B cell (primary cell): ENCODE data around the gene ALDOA. TPM values are rescaled to one million over a fixed set of nuclear protein-coding genes. Genes with fewer than 3 reads are reported as not detected.

ENCODE experiments used
- ATAC-seq: fragments of 200-7000 bp; cut with Tn5 transposase; one replicate; pipeline ENCODE4 v1.10.0; 2021; ENCODE audit warnings: low read depth, mild to moderate bottlenecking, moderate number of reproducible peaks, moderate library complexity
- CTCF ChIA-PET: fragments of 350-600 bp; sonication (Branson Sonifier 250); formaldehyde crosslinking; loops from one replicate; lab custom pipeline; 2021; ENCODE audit warnings: antibody characterized with exemption, inconsistent platforms; lab: Charles Lee
- POLR2A ChIA-PET: fragments of 350-600 bp; sonication (Branson Sonifier 250); formaldehyde crosslinking; loops from one replicate; lab custom pipeline; 2021; ENCODE audit warnings: antibody characterized with exemption; lab: Charles Lee
- DNase-seq: peaks from one replicate; pipeline ENCODE4 v3.0.0; 2013
- H2AFZ ChIP-seq: 2 replicates; pipeline ENCODE4 v1.6.1; 2012; ENCODE audit warnings: mild to moderate bottlenecking, low read depth, low read length; ENCODE audit not compliant: insufficient read depth, poor library complexity, severe bottlenecking
- H3K27ac ChIP-seq, 2 donors: 1 replicate in 1 of 2; 2 replicates in 1 of 2; pipeline ENCODE4 v1.5.1; 2012 to 2013; ENCODE audit warnings: low read length in 2 of 2, mild to moderate bottlenecking in 2 of 2, moderate library complexity in 1 of 2
- H3K27me3 ChIP-seq, 4 experiments: fragments of 200-600 bp in 1 of 4; sonication (generic) in 1 of 4; replicated peaks in 1 of 4; 1 replicate in 2 of 4; 2 replicates in 2 of 4; pipeline versions ENCODE4 v1.6.1 to v1.7.0; 2013 to 2016; ENCODE audit warnings: low read length in 3 of 4, mild to moderate bottlenecking in 2 of 4, mixed read lengths in 1 of 4, moderate library complexity in 1 of 4; ENCODE audit not compliant: insufficient read depth in 4 of 4, control insufficient read depth in 3 of 4; ENCODE audit errors: control extremely low read depth in 1 of 4
- H3K36me3 ChIP-seq, 2 experiments: replicated peaks in 1 of 2; 1 replicate in 1 of 2; 2 replicates in 1 of 2; pipeline versions ENCODE4 v1.6.1 to v1.7.1; 2013; ENCODE audit warnings: low read length in 1 of 2; ENCODE audit not compliant: insufficient read depth in 2 of 2, control insufficient read depth in 1 of 2; ENCODE audit errors: control extremely low read depth in 1 of 2, extremely low read depth in 1 of 2
- H3K4me1 ChIP-seq, 2 donors: fragments of 200-600 bp in 1 of 2; sonication (generic) in 1 of 2; 1 replicate in 1 of 2; 2 replicates in 1 of 2; pipeline versions ENCODE4 v1.5.1 to v1.6.1; 2013 to 2017; ENCODE audit warnings: low read length in 2 of 2; ENCODE audit not compliant: control insufficient read depth in 2 of 2, insufficient read depth in 2 of 2
- H3K4me2 ChIP-seq: replicated peaks from 2 replicates; pipeline ENCODE3; 2012; ENCODE audit warnings: mild to moderate bottlenecking, low read depth, low read length; ENCODE audit not compliant: poor library complexity, severe bottlenecking
- H3K4me3 ChIP-seq, 5 experiments: fragments of 200-600 bp in 1 of 5; sonication (generic) in 1 of 5; 1 replicate in 3 of 5; 2 replicates in 2 of 5; pipeline versions ENCODE4 v1.5.1 to v1.7.0; 2011 to 2016; ENCODE audit warnings: low read length in 4 of 5, mild to moderate bottlenecking in 4 of 5, low read depth in 2 of 5, control low read depth in 1 of 5, moderate library complexity in 1 of 5; ENCODE audit not compliant: insufficient read depth in 1 of 5; ENCODE audit errors: control extremely low read depth in 1 of 5, extremely low read depth in 1 of 5
- H3K79me2 ChIP-seq: fragments of 200-600 bp; sonication (generic); one replicate; pipeline ENCODE4 v1.6.0; 2016; ENCODE audit warnings: low read length; ENCODE audit not compliant: control insufficient read depth, insufficient read depth
- H3K9ac ChIP-seq: fragments of 200-600 bp; sonication (generic); 2 replicates; pipeline ENCODE4 v1.6.1; 2017; ENCODE audit warnings: mild to moderate bottlenecking, low read length, moderate library complexity
- H3K9me3 ChIP-seq, 3 donors: one replicate each; pipeline versions ENCODE4 v1.6.1 to v1.7.1; 2013; ENCODE audit warnings: low read length in 2 of 3; ENCODE audit not compliant: control insufficient read depth in 2 of 3, insufficient read depth in 1 of 3; ENCODE audit errors: control extremely low read depth in 1 of 3
- H4K20me1 ChIP-seq: 2 replicates; pipeline ENCODE4 v1.6.0; 2012; ENCODE audit warnings: mild to moderate bottlenecking, low read length; ENCODE audit not compliant: insufficient read depth, control insufficient read depth, poor library complexity, severe bottlenecking
- H3K27ac Mint-ChIP-seq: one replicate; pipeline ENCODE4 v1.8.0; 2021; ENCODE audit warnings: mixed read lengths
- H3K27me3 Mint-ChIP-seq: one replicate; pipeline ENCODE4 v1.8.0; 2021; ENCODE audit warnings: mixed read lengths
- H3K4me1 Mint-ChIP-seq: one replicate; pipeline ENCODE4 v1.8.0; 2021; ENCODE audit warnings: mixed read lengths
- H3K4me3 Mint-ChIP-seq: one replicate; pipeline ENCODE4 v1.8.0; 2021; ENCODE audit warnings: mixed read lengths
- H3K9me3 Mint-ChIP-seq: one replicate; pipeline ENCODE4 v1.8.0; 2022; ENCODE audit warnings: mixed read lengths; ENCODE audit not compliant: insufficient read depth
- CTCF ChIP-seq: fragments of 200-600 bp; IDR thresholded peaks from one replicate; pipeline ENCODE4 v1.8.0; 2022; ENCODE audit warnings: antibody characterized with exemption, mild to moderate bottlenecking
- EZH2 ChIP-seq: IDR thresholded peaks from 2 replicates; pipeline ENCODE4 v1.6.1; 2012; ENCODE audit warnings: borderline replicate concordance, low read depth, mild to moderate bottlenecking, moderate library complexity, low read length; ENCODE audit not compliant: insufficient read depth, poor library complexity, severe bottlenecking
- WGBS: methylation state at CpG from one replicate; pipeline ENCODE4 v1.1.5; 2013; ENCODE audit warnings: missing lambda C conversion rate; ENCODE audit not compliant: insufficient coverage; 5-methylcytosine and 5-hydroxymethylcytosine counted together
- intact Hi-C: fragments of 100-400 bp; cut with micrococcal nuclease; formaldehyde crosslinking; loops from one replicate; pipeline ENCODE4 v1.10.0; 2022
- polyA plus RNA-seq: library from polyadenylated mRNA; depleted of rRNA; stranded (reverse); fragments of >200 nt; gene quantifications from 2 replicates; pipeline ENCODE4 v1.2.3, GENCODE V29; 2012
- total RNA-seq, 2 donors: library from RNA; stranded (reverse); fragments of 120-200 nt in 1 of 2; gene quantifications; 1 replicate in 1 of 2; 2 replicates in 1 of 2; pipeline versions ENCODE4 v1.2.3 to v1.2.4, GENCODE V29; 2013 to 2022

Gene ALDOA
- total and polyA plus RNA-seq, 2 donors (not counting 1 experiment from before 2014, with no cell fraction given) = 329 to 343 TPM

GRCh38 chr16:30053376-30054015, 12.1 kb upstream of the ALDOA start:
- H2AFZ ChIP-seq = peak overlapping the region; percentile 83
- ATAC-seq = peak; percentile 19
- peak overlapping the region; percentile 97 for H3K4me2 ChIP-seq
- H3K4me1 ChIP-seq = peaks cover 5 to 12% of the 10 kb centered on the region in 2 donors
- Mint-ChIP-seq H3K9me3 (no peaks in the 10 kb centered on the region), H3K27ac (peak overlapping the region; percentile 64), H3K4me1 (peaks cover 13% of the 10 kb centered on the region), H3K4me3 (peak overlapping the region; percentile 87), H3K27me3 (no peaks in the 10 kb centered on the region)
- peaks cover 3% of the 10 kb centered on the region for H3K79me2 ChIP-seq
- H4K20me1 ChIP-seq = no peaks in the 10 kb centered on the region
- intact Hi-C loops = loop anchor here (1.0 kb wide), 3 partner anchors 12 to 190 kb away; partner anchors contain the start of genes ALDOA and CDIPT
- H3K9me3 ChIP-seq = no peaks in the 10 kb centered on the region
- peak overlapping the region; percentile 68 for H3K9ac ChIP-seq
- TF ChIP-seq CTCF (no peak), EZH2 (no peak)
- DNase-seq = no peak
- peak overlapping the region; percentile 9 to 70 (median 63) for H3K4me3 ChIP-seq
- peaks cover 0 to 3% (median 0%) of the 10 kb centered on the region in 4 experiments for H3K27me3 ChIP-seq
- 14% methylated on average over 18 of the region's 19 CpGs for WGBS
- CTCF ChIA-PET = interaction anchor here (0.7 to 1.7 kb wide), 3 partner anchors 13 to 90 kb away, joined by 3 to 5 read pairs (median 4); no protein-coding TSS in a partner anchor
- H3K36me3 ChIP-seq = no peaks in the 10 kb centered on the region
- peak overlapping the region in 1 of 2 donors; percentile 5 for H3K27ac ChIP-seq
- POLR2A ChIA-PET = interaction anchor here (0.6 to 1.0 kb wide), 2 partner anchors 12 to 123 kb away, joined by 3 to 8 read pairs; partner anchors contain the start of gene ALDOA

GRCh38 chr16:30054451-30054850, 11.1 kb upstream of the ALDOA start:
- Histone ChIP-seq H2AFZ (no peak overlapping the region), H3K4me2 (no peak overlapping the region), H3K4me1 (peaks cover 5 to 12% of the 10 kb centered on the region in 2 donors), H3K27me3 (peaks cover 0 to 3% (median 0%) of the 10 kb centered on the region in 4 experiments), H3K4me3 (no peak overlapping the region), H3K27ac (no peak overlapping the region), H3K79me2 (peaks cover 3% of the 10 kb centered on the region), H3K9me3 (no peaks in the 10 kb centered on the region), H3K9ac (no peak overlapping the region), H4K20me1 (no peaks in the 10 kb centered on the region), H3K36me3 (no peaks in the 10 kb centered on the region)
- WGBS = 83% methylated on average over 6 of the region's 8 CpGs
- ATAC-seq (no peak), DNase-seq (no peak)
- ChIA-PET POLR2A (no interaction called here), CTCF (interaction anchor here (1.2 to 1.7 kb wide), 4 partner anchors 10 to 359 kb away, joined by 3 read pairs; no protein-coding TSS in a partner anchor)
- H3K4me3 Mint-ChIP-seq = peak overlapping the region; percentile 77
- intact Hi-C loops = no loop called here
- no peak overlapping the region for H3K27ac Mint-ChIP-seq
- no peak for TF ChIP-seq EZH2
- TF ChIP-seq CTCF = no peak
- peaks cover 13% of the 10 kb centered on the region for H3K4me1 Mint-ChIP-seq
- no peaks in the 10 kb centered on the region for H3K27me3 Mint-ChIP-seq
- no peaks in the 10 kb centered on the region for H3K9me3 Mint-ChIP-seq
